GM19372 (cell line): ENCODE data around the gene STK17B.

Experiments used
- ATAC-seq: cut with Tn5 transposase; IDR thresholded peaks from one replicate; pipeline ENCODE4 v1.9.1; 2021; ENCODE audit warnings: mild to moderate bottlenecking, low read depth, moderate library complexity; ENCODE audit not compliant: unreplicated experiment

Gene STK17B

GRCh38 chr2:196186266-196186980 lies 15.0 kb upstream of the STK17B start:
- no peak for ATAC-seq

GRCh38 chr2:196184921-196185320 lies 13.5 kb upstream of the STK17B start:
- ATAC-seq: no peak

GRCh38 chr2:196183528-196184231 lies 12.3 kb upstream of the STK17B start:
- no peak for ATAC-seq

- ATAC-seq: peak; percentile 21
These were observed 11.7 kb upstream of the STK17B start for GRCh38 chr2:196183172-196183473.

DNA sequence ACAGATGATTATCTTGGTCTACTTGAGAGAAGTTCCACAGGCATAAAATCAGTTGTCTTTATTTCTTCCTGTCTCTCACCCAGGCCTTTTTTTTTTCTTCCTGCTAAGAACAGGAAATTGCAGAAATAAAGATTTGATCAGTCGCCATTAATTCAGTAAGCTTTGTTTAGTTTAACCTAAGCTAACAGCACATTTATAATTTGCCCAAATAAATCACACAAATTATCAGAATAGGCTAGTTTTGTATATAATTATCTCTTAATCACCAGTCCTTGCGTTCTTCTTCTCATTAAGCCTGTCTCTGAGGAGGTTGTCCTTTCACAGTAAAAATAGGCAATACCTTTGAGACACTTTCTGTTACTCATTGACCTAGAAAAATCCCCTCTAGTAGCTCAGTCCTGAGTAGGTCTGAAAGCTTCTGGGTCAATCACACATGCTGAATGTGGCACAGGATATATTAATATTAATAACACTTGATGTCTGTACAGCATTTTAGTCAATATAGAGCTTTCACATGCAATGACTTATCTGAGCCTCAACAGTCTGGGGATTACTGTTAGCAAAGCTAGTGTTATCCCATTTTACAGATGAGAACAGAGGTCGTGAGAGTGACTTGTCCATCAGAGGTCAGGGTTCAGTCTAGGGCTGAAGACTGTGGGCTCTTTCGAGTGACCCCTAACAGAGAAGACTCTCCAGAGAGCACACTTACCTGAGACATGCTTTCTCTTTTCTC lies 11.2 kb upstream of the STK17B start:
- ATAC-seq: peak; percentile 90

DNA sequence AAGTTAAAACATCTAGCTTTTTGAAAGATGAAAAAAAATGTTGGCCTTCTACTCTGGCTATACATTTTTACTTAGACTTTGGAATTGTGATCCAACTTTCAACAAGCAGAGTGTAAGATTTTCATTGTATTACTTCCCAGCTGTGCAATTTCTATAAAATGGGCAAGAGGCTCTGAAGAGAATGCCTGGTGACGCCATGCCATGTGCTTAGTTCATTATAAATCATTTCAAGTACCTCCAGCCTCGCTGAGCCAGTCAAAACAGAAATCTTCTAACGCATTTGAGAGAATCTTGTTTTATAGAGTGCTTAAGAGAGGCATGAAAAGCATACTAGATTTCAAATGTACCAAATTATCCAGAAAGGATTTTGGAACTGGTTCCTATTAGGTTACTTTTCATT lies 10.1 kb upstream of the STK17B start:
- no peak for ATAC-seq

- ATAC-seq: no peak
These were observed 5.7 kb upstream of the STK17B start for GRCh38 chr2:196177124-196177523.

- peak; percentile 61 for ATAC-seq
These were observed 4.9 kb upstream of the STK17B start for GRCh38 chr2:196176142-196176738.

- ATAC-seq: no peak
These were observed 3.0 kb upstream of the STK17B start for GRCh38 chr2:196174404-196174803.

- ATAC-seq: no peak
These were observed 2.1 kb upstream of the STK17B start for GRCh38 chr2:196173505-196173904.

DNA sequence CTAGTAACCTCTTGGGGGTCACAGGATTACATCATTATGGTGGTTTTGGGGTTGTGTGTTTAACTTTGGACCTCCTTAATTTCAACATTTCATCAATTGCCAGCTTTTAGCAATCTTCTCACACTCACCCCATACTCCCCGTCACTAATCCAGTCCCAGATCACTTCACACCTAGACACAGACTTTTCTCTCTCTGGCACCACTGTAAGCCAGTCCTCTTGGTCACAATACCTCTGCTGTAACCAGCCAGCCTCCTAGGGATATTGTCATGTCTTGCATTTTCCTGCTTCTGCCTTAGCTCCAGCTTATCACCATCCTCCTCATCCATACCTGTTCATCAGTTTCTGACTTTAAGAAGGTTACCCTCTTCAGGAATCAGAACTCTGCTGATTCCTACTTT lies 1.6 kb upstream of the STK17B start:
- ATAC-seq: no peak

DNA sequence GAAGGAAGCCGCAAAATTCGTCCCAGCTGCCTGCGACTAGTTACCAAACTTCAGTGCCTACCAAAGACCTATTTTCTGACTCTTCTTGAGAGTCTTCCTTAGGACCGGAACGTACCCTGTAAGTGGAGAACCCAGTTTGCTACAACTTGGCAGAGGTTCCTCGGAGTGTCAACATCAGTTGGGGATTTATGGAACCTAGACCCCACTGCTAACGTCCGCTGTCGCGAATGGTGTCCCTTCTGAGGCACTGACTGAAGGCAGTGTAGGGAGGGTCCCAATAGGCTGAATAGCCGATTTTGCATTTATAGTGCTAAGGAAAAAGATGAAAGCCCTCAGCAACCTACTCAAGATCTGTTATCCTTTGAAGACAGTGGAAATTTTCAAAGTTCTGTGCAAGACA lies 568 bp upstream of the STK17B start:
- ATAC-seq: no peak

- ATAC-seq: peak; percentile 2
These were observed 651 bp downstream of the STK17B start for GRCh38 chr2:196170606-196171247.

GRCh38 chr2:196170213-196170605 lies 1.2 kb downstream of the STK17B start:
- ATAC-seq: no peak

- no peak for ATAC-seq
These were observed 1.9 kb downstream of the STK17B start for GRCh38 chr2:196169516-196169915.

- no peak for ATAC-seq
These were observed 3.2 kb downstream of the STK17B start for GRCh38 chr2:196168181-196168580.

DNA sequence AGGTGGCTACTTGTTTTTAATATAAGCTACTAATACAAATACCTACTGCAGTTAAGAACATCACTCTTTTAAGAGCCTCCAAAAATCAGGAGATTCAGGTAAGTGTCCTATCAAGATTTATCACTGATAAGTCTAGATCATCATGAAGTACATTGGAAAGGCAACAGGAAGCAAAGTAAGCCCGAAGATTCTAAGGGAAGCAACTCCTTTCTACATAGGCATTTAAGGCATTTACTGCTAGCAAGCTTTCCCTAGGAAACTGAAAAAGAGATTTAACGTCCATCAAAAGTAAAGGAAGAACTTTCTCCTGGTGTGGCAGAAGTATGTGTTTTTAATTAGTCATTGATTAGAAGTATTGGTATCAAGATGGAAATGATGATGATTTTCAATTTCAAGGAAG lies 3.7 kb downstream of the STK17B start:
- no peak for ATAC-seq

DNA sequence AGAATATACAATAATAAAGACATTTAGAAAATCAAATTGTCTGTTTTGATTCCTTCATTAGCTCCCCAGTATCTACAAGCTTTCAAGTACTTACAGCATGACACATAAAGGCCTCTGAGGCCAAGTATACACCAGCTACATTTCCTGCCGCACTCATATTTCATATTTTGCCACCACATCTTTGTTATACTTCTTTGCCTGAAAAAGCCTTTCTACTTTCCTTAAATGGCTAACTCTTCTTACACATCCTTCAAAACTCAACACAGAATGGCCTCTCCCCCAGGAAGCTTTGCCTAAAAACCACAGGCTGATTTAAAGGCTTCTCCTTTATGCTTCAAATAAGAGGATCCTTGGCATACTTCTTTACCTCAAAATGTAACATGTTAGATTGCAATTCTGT lies 4.5 kb downstream of the STK17B start:
- no peak for ATAC-seq

DNA sequence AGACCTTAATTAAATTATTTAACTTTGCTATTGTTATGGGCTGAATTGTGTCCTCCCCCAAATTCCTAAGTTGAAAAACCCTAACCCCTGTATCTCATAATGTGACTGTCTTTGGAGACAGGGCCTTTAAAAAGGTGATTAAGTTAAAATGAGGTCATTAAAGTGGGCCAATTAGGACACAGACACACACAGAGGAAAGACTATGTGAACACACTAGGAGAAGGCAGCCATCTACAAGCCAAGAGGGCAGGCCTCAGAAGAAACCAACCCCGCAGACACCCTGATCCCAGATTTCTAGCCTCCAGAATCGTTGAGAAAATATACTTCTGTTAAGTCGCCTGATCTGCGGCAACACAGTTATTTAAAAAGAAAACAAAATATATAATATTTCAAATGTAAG lies 6.4 kb downstream of the STK17B start:
- no peak for ATAC-seq

DNA sequence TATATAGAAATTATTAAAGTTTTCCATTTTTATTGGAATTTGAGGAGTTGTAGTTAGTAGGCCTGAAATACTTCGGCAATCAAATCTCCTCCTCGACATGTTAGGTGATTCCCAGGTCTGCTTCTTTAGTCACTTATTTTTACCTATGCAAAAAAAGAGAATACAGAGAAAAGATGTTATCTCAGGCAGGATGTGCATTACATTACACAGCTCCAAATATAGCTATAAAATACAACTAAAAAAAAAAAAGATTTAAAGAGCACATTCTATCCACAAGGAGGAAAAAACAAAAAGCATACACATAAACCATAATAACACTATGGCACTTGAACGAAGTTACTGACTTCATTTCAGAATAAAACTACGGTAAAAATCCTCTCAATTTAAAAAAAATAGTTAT lies 8.1 kb downstream of the STK17B start:
- no peak for ATAC-seq
